Natural killer cell (primary cell): ENCODE data around the gene ABHD4. TPM values are rescaled to one million over a fixed set of nuclear protein-coding genes. Genes with fewer than 3 reads are reported as not detected.
"Not testable (repeated sequence)": the region's sequence is repeated elsewhere in the genome, so short reads cannot be mapped to it uniquely, and the experiment has no call there.

Experiments used
- ATAC-seq, 3 donors: fragments of 150-1000 bp in 2 of 3; fragments of 200-7000 bp in 1 of 3; cut with Tn5 transposase; 1 replicate in 1 of 3; 2 replicates in 2 of 3; pipeline ENCODE4 v1.10.0; 2021; ENCODE audit warnings: mild to moderate bottlenecking in 2 of 3, moderate library complexity in 2 of 3
- DNase-seq, 2 donors: peaks; one replicate each; pipeline versions ENCODE4 v3.0.0 to v3.0.0-alpha.2; 2013 to 2021; ENCODE audit warnings: mixed read lengths in 1 of 2
- H3K27ac ChIP-seq: one replicate; pipeline ENCODE4 v1.5.1; 2013; ENCODE audit warnings: mild to moderate bottlenecking, low read length
- H3K27me3 ChIP-seq: one replicate; pipeline ENCODE4 v1.6.1; 2013; ENCODE audit warnings: low read length; ENCODE audit not compliant: control insufficient read depth, insufficient read depth
- H3K36me3 ChIP-seq: one replicate; pipeline ENCODE4 v1.6.1; 2013; ENCODE audit warnings: low read length; ENCODE audit not compliant: control insufficient read depth, insufficient read depth
- H3K4me1 ChIP-seq: one replicate; pipeline ENCODE4 v1.6.1; 2013; ENCODE audit warnings: low read length; ENCODE audit not compliant: control insufficient read depth, insufficient read depth
- H3K4me3 ChIP-seq: one replicate; pipeline ENCODE4 v1.5.1; 2013; ENCODE audit warnings: low read length
- H3K9me3 ChIP-seq: one replicate; pipeline ENCODE4 v1.6.1; 2013; ENCODE audit warnings: low read length; ENCODE audit not compliant: control insufficient read depth, insufficient read depth
- H3K27ac Mint-ChIP-seq, 2 donors: one replicate each; pipeline ENCODE4 v1.8.0; 2022; ENCODE audit warnings: mild to moderate bottlenecking in 2 of 2, mixed read lengths in 2 of 2, moderate library complexity in 1 of 2
- H3K27me3 Mint-ChIP-seq, 2 donors: one replicate each; pipeline ENCODE4 v1.8.0; 2022; ENCODE audit warnings: low read depth in 2 of 2, mixed read lengths in 2 of 2
- H3K36me3 Mint-ChIP-seq: one replicate; pipeline ENCODE4 v1.8.0; 2022; ENCODE audit warnings: mixed read lengths
- H3K4me1 Mint-ChIP-seq, 2 donors: one replicate each; pipeline ENCODE4 v1.8.0; 2022; ENCODE audit warnings: mixed read lengths in 2 of 2
- H3K4me3 Mint-ChIP-seq: one replicate; pipeline ENCODE4 v1.8.0; 2022; ENCODE audit warnings: mild to moderate bottlenecking, moderate library complexity, mixed read lengths
- H3K9me3 Mint-ChIP-seq, 2 donors: one replicate each; pipeline ENCODE4 v1.8.0; 2022; ENCODE audit warnings: mixed read lengths in 2 of 2
- WGBS: methylation state at CpG from one replicate; pipeline ENCODE4 v1.1.7; 2013; ENCODE audit warnings: missing lambda C conversion rate; ENCODE audit not compliant: insufficient coverage; 5-methylcytosine and 5-hydroxymethylcytosine counted together
- intact Hi-C: fragments of 100-400 bp; cut with micrococcal nuclease; formaldehyde crosslinking; loops from one replicate; pipeline ENCODE4 v1.14.2; 2022
- total RNA-seq, 4 donors: library from RNA; stranded (reverse); fragments of 120-200 nt in 1 of 4; gene quantifications; one replicate each; pipeline versions ENCODE4 v1.2.3 to v1.2.4, GENCODE V29; 2013 to 2022
- TF ChIP-seq, protein P1 (sequence below): fragments of 200-600 bp; IDR thresholded peaks from one replicate; pipeline ENCODE4 v1.8.0; 2022; ENCODE audit warnings: antibody characterized with exemption

The ABHD4 gene
- total RNA-seq, 3 donors from 2014 or later (not counting 1 experiment from before 2014, with no cell fraction given) = 29.7 to 39.3 (median 30.2) TPM

GRCh38 chr14:22614240-22614799 is 16.2 kb downstream of the ABHD4 start:
- Histone ChIP-seq H3K27ac (no peak overlapping the region), H3K36me3 (peaks cover 20% of the 10 kb centered on the region), H3K4me3 (no peak overlapping the region), H3K4me1 (no peaks in the 10 kb centered on the region), H3K9me3 (no peaks in the 10 kb centered on the region), H3K27me3 (no peaks in the 10 kb centered on the region)
- H3K36me3 Mint-ChIP-seq = peaks cover 7% of the 10 kb centered on the region
- H3K4me3 Mint-ChIP-seq = no peak overlapping the region
- intact Hi-C loops = no loop called here
- H3K4me1 Mint-ChIP-seq = no peaks in the 10 kb centered on the region
- no peak overlapping the region for H3K27ac Mint-ChIP-seq
- H3K9me3 Mint-ChIP-seq = no peaks in the 10 kb centered on the region
- H3K27me3 Mint-ChIP-seq = no peaks in the 10 kb centered on the region
- 45% methylated on average over 6 of the region's 6 CpGs for WGBS
- TF ChIP-seq, protein P1, sequence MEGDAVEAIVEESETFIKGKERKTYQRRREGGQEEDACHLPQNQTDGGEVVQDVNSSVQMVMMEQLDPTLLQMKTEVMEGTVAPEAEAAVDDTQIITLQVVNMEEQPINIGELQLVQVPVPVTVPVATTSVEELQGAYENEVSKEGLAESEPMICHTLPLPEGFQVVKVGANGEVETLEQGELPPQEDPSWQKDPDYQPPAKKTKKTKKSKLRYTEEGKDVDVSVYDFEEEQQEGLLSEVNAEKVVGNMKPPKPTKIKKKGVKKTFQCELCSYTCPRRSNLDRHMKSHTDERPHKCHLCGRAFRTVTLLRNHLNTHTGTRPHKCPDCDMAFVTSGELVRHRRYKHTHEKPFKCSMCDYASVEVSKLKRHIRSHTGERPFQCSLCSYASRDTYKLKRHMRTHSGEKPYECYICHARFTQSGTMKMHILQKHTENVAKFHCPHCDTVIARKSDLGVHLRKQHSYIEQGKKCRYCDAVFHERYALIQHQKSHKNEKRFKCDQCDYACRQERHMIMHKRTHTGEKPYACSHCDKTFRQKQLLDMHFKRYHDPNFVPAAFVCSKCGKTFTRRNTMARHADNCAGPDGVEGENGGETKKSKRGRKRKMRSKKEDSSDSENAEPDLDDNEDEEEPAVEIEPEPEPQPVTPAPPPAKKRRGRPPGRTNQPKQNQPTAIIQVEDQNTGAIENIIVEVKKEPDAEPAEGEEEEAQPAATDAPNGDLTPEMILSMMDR = no peak
- ATAC-seq (no peak), DNase-seq (no peak)

DNA sequence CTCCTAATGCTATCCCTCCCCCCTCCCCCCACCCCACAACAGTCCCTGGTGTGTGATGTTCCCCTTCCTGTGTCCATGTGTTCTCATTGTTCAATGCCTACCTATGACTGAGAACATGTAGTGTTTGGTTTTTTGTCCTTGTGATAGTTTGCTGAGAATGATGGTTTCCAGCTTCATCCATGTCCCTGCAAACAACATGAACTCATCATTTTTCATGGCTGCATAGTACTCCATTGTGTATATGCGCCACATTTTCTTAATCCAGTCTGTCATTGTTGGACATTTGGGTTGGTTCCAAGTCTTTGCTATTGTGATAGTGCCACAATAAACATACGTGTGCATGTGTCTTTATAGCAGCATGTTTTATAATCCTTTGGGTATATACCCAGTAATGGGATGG is 17.7 kb downstream of the ABHD4 start:
- WGBS = 100% methylated on average over 2 of the region's 2 CpGs
- H3K4me3 Mint-ChIP-seq, H3K36me3 ChIP-seq, intact Hi-C loops, H3K36me3 Mint-ChIP-seq, H3K27ac Mint-ChIP-seq, ATAC-seq, DNase-seq, H3K4me1 Mint-ChIP-seq, H3K9me3 ChIP-seq, H3K9me3 Mint-ChIP-seq, H3K27ac ChIP-seq, H3K4me1 ChIP-seq, H3K4me3 ChIP-seq, H3K27me3 ChIP-seq, H3K27me3 Mint-ChIP-seq: not testable (repeated sequence)

DNA sequence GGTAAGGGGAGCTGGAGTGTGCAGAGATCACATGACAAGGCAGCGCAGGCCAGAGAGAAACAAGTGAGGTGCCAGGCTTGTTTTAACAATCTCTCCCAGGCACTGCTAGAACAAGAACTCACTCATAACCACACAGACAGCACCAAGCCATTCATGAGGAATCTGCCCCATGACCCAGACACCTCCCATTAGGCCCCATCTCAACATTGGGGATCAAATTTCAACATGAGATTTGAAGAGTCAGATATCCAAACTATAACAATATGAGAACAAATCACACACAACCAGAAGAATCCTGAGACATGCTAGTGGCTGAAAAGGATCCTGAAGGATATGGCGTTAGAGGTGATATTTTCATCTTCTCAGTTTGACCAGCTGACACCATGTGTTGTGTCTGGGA is 24.2 kb downstream of the ABHD4 start:
- Mint-ChIP-seq H3K27me3 (peaks cover 0 to 8% of the 10 kb centered on the region in 2 donors), H3K4me3 (no peak overlapping the region), H3K9me3 (no peaks in the 10 kb centered on the region), H3K36me3 (no peaks in the 10 kb centered on the region), H3K27ac (no peak overlapping the region), H3K4me1 (no peaks in the 10 kb centered on the region)
- H3K4me3 ChIP-seq = no peak overlapping the region
- H3K4me1 ChIP-seq = no peaks in the 10 kb centered on the region
- TF ChIP-seq, protein P1 = no peak
- no peaks in the 10 kb centered on the region for H3K36me3 ChIP-seq
- DNase-seq (no peak), ATAC-seq (no peak)
- no peaks in the 10 kb centered on the region for H3K9me3 ChIP-seq
- no peak overlapping the region for H3K27ac ChIP-seq
- intact Hi-C loops = no loop called here
- WGBS = 89% methylated on average over 2 of the region's 2 CpGs
- H3K27me3 ChIP-seq = no peaks in the 10 kb centered on the region

DNA sequence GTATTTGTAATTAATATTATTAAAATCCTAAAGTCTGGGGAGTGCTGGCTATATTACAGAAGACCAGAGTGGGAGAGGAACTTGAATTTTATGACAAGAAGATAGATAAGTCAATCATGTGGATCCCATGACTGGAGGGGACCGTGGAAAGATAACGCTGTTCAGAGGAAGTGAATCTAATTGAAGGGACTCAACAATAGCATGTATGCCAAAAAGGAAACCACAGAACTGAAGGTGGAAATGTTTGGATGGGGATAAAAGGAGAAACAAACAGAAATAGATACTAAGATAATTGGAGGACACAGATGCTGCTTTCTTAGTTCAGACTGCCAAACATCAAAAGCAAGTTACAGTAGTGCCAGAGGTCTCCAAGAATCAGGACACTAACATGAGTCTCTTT is 24.9 kb downstream of the ABHD4 start:
- Histone ChIP-seq H3K27me3 (no peaks in the 10 kb centered on the region), H3K27ac (no peak overlapping the region), H3K4me1 (no peaks in the 10 kb centered on the region), H3K36me3 (no peaks in the 10 kb centered on the region), H3K4me3 (no peak overlapping the region), H3K9me3 (no peaks in the 10 kb centered on the region)
- ATAC-seq = no peak
- intact Hi-C loops = no loop called here
- Mint-ChIP-seq H3K27me3 (peaks cover 0 to 8% of the 10 kb centered on the region in 2 donors), H3K9me3 (no peaks in the 10 kb centered on the region), H3K36me3 (no peaks in the 10 kb centered on the region), H3K4me3 (no peak overlapping the region), H3K4me1 (no peaks in the 10 kb centered on the region), H3K27ac (no peak overlapping the region)
- no peak for DNase-seq
- TF ChIP-seq, protein P1 = no peak
- WGBS = 7% methylated on average over 2 of the region's 2 CpGs
